NCI-H2227 (cell line): ENCODE measurements around the gene DPP10.

Experiments used
- DNase-seq: peaks from one replicate; lab custom pipeline; 2025; ENCODE audit not compliant: unreplicated experiment; lab: John Stamatoyannopoulos, UW

DPP10 gene

GRCh38 chr2:115833196-115833595 is 1390.8 kb downstream of the DPP10 start:
- no peak for DNase-seq

- no peak for DNase-seq
Measured at GRCh38 chr2:115838539-115838938, 1396.1 kb downstream of the DPP10 start.

- no peak for DNase-seq
Measured at GRCh38 chr2:115842306-115842705, 1399.9 kb downstream of the DPP10 start.

GRCh38 chr2:115848192-115848591 is 1405.8 kb downstream of the DPP10 start:
- no peak for DNase-seq

GRCh38 chr2:115867024-115867423 is 1424.6 kb downstream of the DPP10 start:
- DNase-seq, result no peak

- no peak for DNase-seq
Measured at GRCh38 chr2:115874427-115874826, 1432.0 kb downstream of the DPP10 start.

- DNase-seq, result no peak
Measured at GRCh38 chr2:115880558-115880957, 1438.1 kb downstream of the DPP10 start.

GRCh38 chr2:115887209-115887776 is 1444.9 kb downstream of the DPP10 start:
- DNase-seq, result no peak
